CD14-positive monocyte (primary cell): ENCODE results near the gene MTMR12. TPM values are rescaled to one million over a fixed set of nuclear protein-coding genes. Genes with fewer than 3 reads are reported as not detected.
A peak's percentile ranks its signal among the peaks of the same experiment; 100 is the strongest.

Source experiments
- DNase-seq, 3 donors: peaks; one replicate each; pipeline ENCODE4 v3.0.0-alpha.2; 2011 to 2022
- H2AFZ ChIP-seq: 2 replicates; pipeline ENCODE4 v1.6.0; 2012; ENCODE audit warnings: mild to moderate bottlenecking, low read depth, low read length, inconsistent platforms; ENCODE audit not compliant: insufficient read depth, poor library complexity, severe bottlenecking
- H3K27ac ChIP-seq, 2 donors: 1 replicate in 1 of 2; 2 replicates in 1 of 2; pipeline ENCODE4 v1.5.1; 2012 to 2013; ENCODE audit warnings: low read length in 2 of 2, control low read depth in 1 of 2, inconsistent platforms in 1 of 2, low read depth in 1 of 2, mild to moderate bottlenecking in 1 of 2
- H3K27me3 ChIP-seq, 2 donors: one replicate each; pipeline versions ENCODE4 v1.6.0 to v1.6.1; 2011 to 2013; ENCODE audit warnings: low read length in 2 of 2; ENCODE audit not compliant: control insufficient read depth in 2 of 2, insufficient read depth in 2 of 2
- H3K36me3 ChIP-seq, 2 donors: replicated peaks in 1 of 2; 1 replicate in 1 of 2; 2 replicates in 1 of 2; pipeline versions ENCODE4 v1.5.1 to v1.6.1; 2012 to 2013; ENCODE audit warnings: low read length in 2 of 2, control low read depth in 1 of 2, inconsistent platforms in 1 of 2, mild to moderate bottlenecking in 1 of 2; ENCODE audit not compliant: insufficient read depth in 2 of 2, control insufficient read depth in 1 of 2
- H3K4me1 ChIP-seq, 2 donors: 1 replicate in 1 of 2; 2 replicates in 1 of 2; pipeline versions ENCODE4 v1.5.1 to v1.6.1; 2012 to 2013; ENCODE audit warnings: low read length in 2 of 2, control low read depth in 1 of 2, inconsistent platforms in 1 of 2, mild to moderate bottlenecking in 1 of 2, moderate library complexity in 1 of 2; ENCODE audit not compliant: insufficient read depth in 2 of 2, control insufficient read depth in 1 of 2
- H3K4me2 ChIP-seq: replicated peaks from 2 replicates; pipeline ENCODE3; 2012; ENCODE audit warnings: low read length, moderate library complexity, mild to moderate bottlenecking; ENCODE audit not compliant: poor library complexity, severe bottlenecking; ENCODE audit errors: extremely low read depth
- H3K4me3 ChIP-seq, 3 experiments: fragments of 200-600 bp in 1 of 3; sonication (generic) in 1 of 3; replicated peaks in 1 of 3; 1 replicate in 2 of 3; 2 replicates in 1 of 3; pipeline ENCODE4 v1.5.1; 2011 to 2013; ENCODE audit warnings: low read length in 3 of 3, mild to moderate bottlenecking in 3 of 3, control low read depth in 2 of 3, low read depth in 2 of 3, inconsistent platforms in 1 of 3, moderate library complexity in 1 of 3
- H3K79me2 ChIP-seq: 2 replicates; pipeline ENCODE4 v1.6.0; 2012; ENCODE audit warnings: mild to moderate bottlenecking, control low read depth, inconsistent platforms, low read length, moderate library complexity; ENCODE audit not compliant: insufficient read depth
- H3K9ac ChIP-seq: 2 replicates; pipeline ENCODE4 v1.6.0; 2017; ENCODE audit warnings: low read length, mild to moderate bottlenecking; ENCODE audit not compliant: insufficient read depth, poor library complexity, severe bottlenecking
- H3K9me3 ChIP-seq, 2 donors: replicated peaks in 1 of 2; 1 replicate in 1 of 2; 2 replicates in 1 of 2; pipeline versions ENCODE4 v1.5.1 to v1.6.1; 2012 to 2013; ENCODE audit warnings: low read length in 2 of 2, control low read depth in 1 of 2; ENCODE audit not compliant: control insufficient read depth in 1 of 2, insufficient read depth in 1 of 2
- H4K20me1 ChIP-seq: 2 replicates; pipeline ENCODE4 v1.6.0; 2012; ENCODE audit warnings: mild to moderate bottlenecking, low read length, control low read depth, moderate library complexity; ENCODE audit not compliant: insufficient read depth
- H3K27ac Mint-ChIP-seq, 7 donors: one replicate each; pipeline ENCODE4 v1.8.0; 2020; ENCODE audit warnings: mild to moderate bottlenecking in 7 of 7, mixed read lengths in 7 of 7, moderate library complexity in 6 of 7, inconsistent platforms in 2 of 7
- H3K27me3 Mint-ChIP-seq, 3 donors: one replicate each; pipeline ENCODE4 v1.8.0; 2021 to 2022; ENCODE audit warnings: low read depth in 3 of 3, mild to moderate bottlenecking in 3 of 3, mixed read lengths in 3 of 3, moderate library complexity in 3 of 3, inconsistent platforms in 1 of 3
- H3K36me3 Mint-ChIP-seq, 2 donors: one replicate each; pipeline ENCODE4 v1.8.0; 2020; ENCODE audit warnings: mixed read lengths in 2 of 2, inconsistent platforms in 1 of 2, mild to moderate bottlenecking in 1 of 2
- H3K4me1 Mint-ChIP-seq: one replicate; pipeline ENCODE4 v1.8.0; 2020; ENCODE audit warnings: mild to moderate bottlenecking, mixed read lengths
- H3K4me3 Mint-ChIP-seq, 2 donors: one replicate each; pipeline ENCODE4 v1.8.0; 2020; ENCODE audit warnings: mild to moderate bottlenecking in 2 of 2, mixed read lengths in 2 of 2, moderate library complexity in 1 of 2
- H3K9me3 Mint-ChIP-seq, 7 donors: one replicate each; pipeline ENCODE4 v1.8.0; 2020 to 2022; ENCODE audit warnings: mixed read lengths in 7 of 7, mild to moderate bottlenecking in 6 of 7, moderate library complexity in 6 of 7, inconsistent platforms in 2 of 7
- WGBS: methylation state at CpG from one replicate; pipeline ENCODE4 v1.1.5; 2013; ENCODE audit warnings: missing lambda C conversion rate; ENCODE audit not compliant: insufficient coverage; 5-methylcytosine and 5-hydroxymethylcytosine counted together
- intact Hi-C, 2 donors: fragments of 100-400 bp; cut with micrococcal nuclease; formaldehyde crosslinking; loops; one replicate each; pipeline versions ENCODE4 v1.15.0 to v1.15.1; 2023
- polyA plus RNA-seq, 3 donors: library from polyadenylated mRNA; depleted of rRNA in 1 of 3; unstranded in 2 of 3; stranded (reverse) in 1 of 3; fragments of 300-500 nt in 2 of 3; fragments of >200 nt in 1 of 3; fragmentation: Illumina TruSeq in 2 of 3; gene quantifications; 1 replicate in 2 of 3; 2 replicates in 1 of 3; pipeline ENCODE4 v1.2.3, GENCODE V29; 2012 to 2021
- TF ChIP-seq, protein P1 (sequence below): fragments of 200-600 bp; IDR thresholded peaks from one replicate; pipeline ENCODE4 v1.8.0; 2022; ENCODE audit warnings: antibody characterized with exemption, mild to moderate bottlenecking

The MTMR12 gene
- polyA plus RNA-seq, 3 donors = 10.3 to 19.0 (median 17.3) TPM

GRCh38 chr5:32232441-32233219 is 80.1 kb downstream of the MTMR12 start:
- Histone ChIP-seq H2AFZ (peak overlapping the region; percentile 48), H3K4me1 (peaks cover 49 to 50% of the 10 kb centered on the region in 2 donors), H3K4me3 (peak overlapping the region in 1 of 3 experiments; percentile 41), H3K9me3 (no peaks in the 10 kb centered on the region), H4K20me1 (no peaks in the 10 kb centered on the region), H3K4me2 (peak overlapping the region; percentile 45), H3K9ac (peak overlapping the region; percentile 22), H3K27ac (peak overlapping the region; percentile 56 to 76), H3K79me2 (no peaks in the 10 kb centered on the region), H3K36me3 (peaks cover 12 to 42% of the 10 kb centered on the region in 2 donors), H3K27me3 (no peaks in the 10 kb centered on the region)
- Mint-ChIP-seq H3K4me1 (peaks cover 54% of the 10 kb centered on the region), H3K27ac (peak overlapping the region; percentile 79 to 94 (median 91)), H3K4me3 (peak overlapping the region; percentile 34 to 73), H3K9me3 (no peaks in the 10 kb centered on the region), H3K36me3 (peaks cover 52% of the 10 kb centered on the region in 2 donors), H3K27me3 (no peaks in the 10 kb centered on the region)
- WGBS = 7% methylated on average over 6 of the region's 11 CpGs
- intact Hi-C loops = loop anchor here (5.0 to 10.0 kb wide), 5 partner anchors 58 to 382 kb away; partner anchors contain the start of genes GOLPH3 (in 2 of the 2) and MTMR12 (in 2 of the 2)
- DNase-seq = peak; percentile 81 to 85 (median 83)
- TF ChIP-seq, protein P1, sequence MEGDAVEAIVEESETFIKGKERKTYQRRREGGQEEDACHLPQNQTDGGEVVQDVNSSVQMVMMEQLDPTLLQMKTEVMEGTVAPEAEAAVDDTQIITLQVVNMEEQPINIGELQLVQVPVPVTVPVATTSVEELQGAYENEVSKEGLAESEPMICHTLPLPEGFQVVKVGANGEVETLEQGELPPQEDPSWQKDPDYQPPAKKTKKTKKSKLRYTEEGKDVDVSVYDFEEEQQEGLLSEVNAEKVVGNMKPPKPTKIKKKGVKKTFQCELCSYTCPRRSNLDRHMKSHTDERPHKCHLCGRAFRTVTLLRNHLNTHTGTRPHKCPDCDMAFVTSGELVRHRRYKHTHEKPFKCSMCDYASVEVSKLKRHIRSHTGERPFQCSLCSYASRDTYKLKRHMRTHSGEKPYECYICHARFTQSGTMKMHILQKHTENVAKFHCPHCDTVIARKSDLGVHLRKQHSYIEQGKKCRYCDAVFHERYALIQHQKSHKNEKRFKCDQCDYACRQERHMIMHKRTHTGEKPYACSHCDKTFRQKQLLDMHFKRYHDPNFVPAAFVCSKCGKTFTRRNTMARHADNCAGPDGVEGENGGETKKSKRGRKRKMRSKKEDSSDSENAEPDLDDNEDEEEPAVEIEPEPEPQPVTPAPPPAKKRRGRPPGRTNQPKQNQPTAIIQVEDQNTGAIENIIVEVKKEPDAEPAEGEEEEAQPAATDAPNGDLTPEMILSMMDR = peak; percentile 89

GRCh38 chr5:32231929-32232328 is 80.8 kb downstream of the MTMR12 start:
- peaks cover 47 to 48% of the 10 kb centered on the region in 2 donors for H3K36me3 Mint-ChIP-seq
- Histone ChIP-seq H2AFZ (no peak overlapping the region), H3K4me1 (peaks cover 49 to 50% of the 10 kb centered on the region in 2 donors), H3K36me3 (peaks cover 12 to 36% of the 10 kb centered on the region in 2 donors), H3K79me2 (no peaks in the 10 kb centered on the region), H3K27ac (peak overlapping the region; percentile 56 to 76), H3K9ac (no peak overlapping the region), H3K27me3 (no peaks in the 10 kb centered on the region), H3K4me2 (peak overlapping the region; percentile 45), H4K20me1 (no peaks in the 10 kb centered on the region), H3K4me3 (peak overlapping the region in 1 of 3 experiments; percentile 41), H3K9me3 (no peaks in the 10 kb centered on the region)
- DNase-seq = peak; percentile 33 to 46 (median 40)
- TF ChIP-seq, protein P1 = no peak
- peak overlapping the region; percentile 20 to 73 for H3K4me3 Mint-ChIP-seq
- intact Hi-C loops = loop anchor here (5.0 to 10.0 kb wide), 5 partner anchors 57 to 383 kb away; partner anchors contain the start of genes GOLPH3 (in 2 of the 2) and MTMR12 (in 2 of the 2)
- H3K4me1 Mint-ChIP-seq = peaks cover 54% of the 10 kb centered on the region
- peak overlapping the region; percentile 79 to 94 (median 91) for H3K27ac Mint-ChIP-seq
- no peaks in the 10 kb centered on the region for H3K9me3 Mint-ChIP-seq
- 13% methylated on average over 8 of the region's 8 CpGs for WGBS
- H3K27me3 Mint-ChIP-seq = no peaks in the 10 kb centered on the region
